HG03457 (cell line): ENCODE results near the gene ADCYAP1R1.

Source experiments
- ATAC-seq: cut with Tn5 transposase; IDR thresholded peaks from one replicate; pipeline ENCODE4 v1.9.1; 2021; ENCODE audit warnings: moderate number of reproducible peaks; ENCODE audit not compliant: unreplicated experiment

Gene ADCYAP1R1

DNA sequence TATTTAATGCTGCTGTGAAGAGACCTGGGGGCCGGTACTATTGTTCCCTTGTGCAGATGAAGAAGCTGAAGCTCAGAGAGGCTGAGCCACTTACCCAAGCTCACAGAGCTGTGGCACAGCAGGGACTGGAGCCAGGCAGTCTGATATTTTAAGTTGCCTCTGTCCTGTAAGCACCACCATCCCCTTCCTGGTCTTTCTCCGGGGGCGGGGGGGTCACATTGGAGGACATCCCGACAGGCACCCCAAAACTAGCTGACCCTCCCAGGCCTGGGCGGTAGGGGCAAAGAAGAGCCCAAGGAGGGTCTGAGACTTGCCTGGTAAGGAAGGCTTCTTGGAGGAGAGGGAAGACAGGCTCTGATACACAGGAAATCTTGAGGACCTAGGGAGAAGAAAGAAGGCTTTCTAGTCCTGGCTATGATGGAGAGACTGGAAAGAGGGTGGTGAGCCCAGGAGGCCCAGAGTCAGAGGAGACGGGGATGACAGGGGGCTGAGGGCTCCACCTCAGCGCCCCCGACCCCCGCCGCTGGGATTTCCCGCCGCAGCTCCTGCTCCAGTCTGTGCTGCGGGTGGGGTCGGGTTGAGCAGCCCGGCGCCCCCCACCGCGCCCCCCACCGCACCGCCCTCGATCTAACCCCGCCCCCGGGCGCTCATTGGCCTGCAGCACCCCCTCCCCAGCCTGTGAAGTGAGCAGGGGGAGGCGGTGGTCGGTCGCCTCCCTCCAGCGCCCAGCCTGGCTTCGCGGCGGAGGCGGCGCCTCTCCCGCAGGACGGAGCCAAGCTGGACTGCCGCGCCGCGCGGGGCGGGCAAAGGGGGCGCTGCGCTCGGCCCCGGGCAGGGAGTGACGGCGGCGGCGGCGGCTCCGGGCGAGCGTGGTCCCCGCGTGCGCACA lies at the start of gene ADCYAP1R1:
Gene ADCYAP1R1, plus strand, starts transcription at position 711 of the 889 bp plus-strand sequence. CDS start 10,957 bp downstream, outside the sequence.
- no peak for ATAC-seq

DNA sequence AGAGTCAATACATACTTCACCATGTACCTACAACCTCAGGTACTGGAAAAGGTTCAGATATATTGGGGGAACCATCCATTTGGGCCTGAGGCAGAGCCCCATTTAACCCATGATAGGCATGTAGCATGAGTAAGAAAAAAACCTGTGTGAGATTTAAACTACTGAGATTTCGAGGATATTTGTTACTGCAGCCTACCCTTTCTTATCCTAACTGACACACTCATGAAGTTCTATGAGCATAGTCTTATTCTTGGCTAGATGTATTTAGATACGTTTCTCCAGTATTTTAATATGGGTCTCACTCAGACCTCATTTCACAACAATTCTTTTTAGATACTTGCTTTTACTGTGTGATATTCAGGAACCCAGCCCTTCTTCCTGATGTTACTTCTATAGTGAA lies 49.0 kb upstream of the ADCYAP1R1 start:
- no peak for ATAC-seq

DNA sequence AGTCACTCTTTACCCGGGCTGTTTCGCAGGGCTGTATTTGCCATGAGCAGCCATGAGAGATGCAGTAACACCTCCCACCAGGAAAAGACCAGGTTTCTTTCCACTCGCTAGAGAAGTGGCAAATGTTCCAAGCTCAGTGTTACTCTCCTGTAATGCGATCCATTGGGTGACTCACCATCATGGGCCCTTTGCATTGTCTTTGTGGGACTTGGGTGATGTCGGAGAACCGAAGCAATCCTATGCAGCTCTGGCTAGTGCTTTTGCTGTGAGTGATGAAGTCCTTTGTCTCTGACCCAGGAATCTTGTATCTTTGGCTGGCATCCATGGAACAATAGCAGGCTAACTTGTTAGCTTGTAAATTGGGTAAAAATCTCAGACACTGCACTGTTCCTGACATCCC lies 48.4 kb upstream of the ADCYAP1R1 start:
- ATAC-seq, result no peak

DNA sequence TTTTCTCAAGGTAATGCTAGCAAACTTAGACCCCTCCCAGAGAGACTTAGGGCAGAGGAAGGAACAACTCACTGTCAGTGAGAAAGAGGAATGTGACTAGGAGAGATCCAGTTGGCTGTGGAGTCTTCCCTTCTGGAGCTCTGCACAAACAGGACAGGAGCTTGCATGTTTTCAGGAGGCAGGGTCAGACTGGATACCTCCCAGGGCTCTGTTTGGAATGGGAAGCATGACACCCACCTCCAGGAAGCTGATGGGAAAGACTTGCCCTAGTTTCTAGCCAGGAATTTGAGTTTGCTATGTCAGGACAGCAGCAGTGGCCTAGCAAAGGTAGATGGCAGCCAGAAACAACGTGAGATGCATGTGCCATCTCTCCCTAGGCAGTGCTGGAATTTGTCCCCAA lies 47.7 kb upstream of the ADCYAP1R1 start:
- no peak for ATAC-seq

DNA sequence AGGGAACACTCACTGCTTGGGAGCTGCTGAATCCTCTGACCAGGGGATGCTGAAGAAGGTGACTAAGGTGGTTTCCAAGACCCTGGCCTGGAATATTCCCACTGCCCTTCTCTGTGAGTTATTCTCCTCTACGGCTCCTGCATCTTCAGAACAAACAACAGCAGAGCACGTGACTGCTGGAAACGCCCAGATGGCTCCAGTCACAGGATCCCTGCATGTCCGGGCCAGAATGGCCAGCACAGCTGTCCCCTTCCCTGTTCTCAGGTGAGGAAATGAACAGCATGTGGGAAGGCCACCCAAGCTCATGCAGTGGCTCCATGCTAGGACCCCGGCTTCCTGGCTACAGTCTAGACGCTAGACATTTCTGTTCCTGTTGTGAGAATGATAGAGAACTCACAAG lies 45.3 kb upstream of the ADCYAP1R1 start:
- no peak for ATAC-seq

DNA sequence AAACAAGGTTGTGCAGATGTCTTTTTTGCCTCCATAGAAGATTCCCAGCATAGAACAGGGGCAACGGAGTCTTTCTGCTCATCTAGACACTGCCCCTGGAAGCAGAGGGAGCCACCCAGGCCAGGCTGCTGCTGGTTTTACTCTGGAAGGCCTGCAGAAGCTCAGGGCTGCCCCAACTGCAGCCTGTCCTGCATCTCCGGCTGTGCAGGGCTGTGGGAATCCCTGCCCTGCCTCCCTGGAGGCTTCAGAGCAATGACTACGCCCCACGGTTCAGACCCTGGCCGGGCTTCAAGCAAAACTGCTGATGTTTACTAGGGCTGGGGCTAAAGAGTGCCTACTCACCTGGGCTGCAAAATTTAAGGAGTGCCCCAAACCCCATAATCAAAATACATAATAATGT lies 44.5 kb upstream of the ADCYAP1R1 start:
- no peak for ATAC-seq

DNA sequence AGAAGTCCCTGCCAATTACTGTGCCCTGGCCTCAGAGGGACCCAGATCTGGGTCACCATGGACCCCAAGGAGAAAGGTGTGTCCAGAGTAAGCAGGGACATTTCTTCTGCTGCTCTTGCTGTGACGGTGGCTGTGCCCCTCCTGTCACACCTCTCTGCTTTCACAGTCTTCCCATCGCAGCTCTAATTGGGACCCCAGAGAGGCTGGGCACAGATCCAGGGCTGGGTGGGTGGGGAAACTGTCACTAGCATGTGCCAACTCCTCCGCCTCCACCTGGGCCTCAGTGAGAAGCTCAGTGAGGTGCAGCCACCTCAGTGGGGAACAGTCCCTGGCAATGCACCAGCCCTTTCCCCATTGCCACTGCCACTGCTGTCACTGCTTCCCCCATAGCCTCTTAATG lies 37.3 kb upstream of the ADCYAP1R1 start:
- ATAC-seq, result no peak

DNA sequence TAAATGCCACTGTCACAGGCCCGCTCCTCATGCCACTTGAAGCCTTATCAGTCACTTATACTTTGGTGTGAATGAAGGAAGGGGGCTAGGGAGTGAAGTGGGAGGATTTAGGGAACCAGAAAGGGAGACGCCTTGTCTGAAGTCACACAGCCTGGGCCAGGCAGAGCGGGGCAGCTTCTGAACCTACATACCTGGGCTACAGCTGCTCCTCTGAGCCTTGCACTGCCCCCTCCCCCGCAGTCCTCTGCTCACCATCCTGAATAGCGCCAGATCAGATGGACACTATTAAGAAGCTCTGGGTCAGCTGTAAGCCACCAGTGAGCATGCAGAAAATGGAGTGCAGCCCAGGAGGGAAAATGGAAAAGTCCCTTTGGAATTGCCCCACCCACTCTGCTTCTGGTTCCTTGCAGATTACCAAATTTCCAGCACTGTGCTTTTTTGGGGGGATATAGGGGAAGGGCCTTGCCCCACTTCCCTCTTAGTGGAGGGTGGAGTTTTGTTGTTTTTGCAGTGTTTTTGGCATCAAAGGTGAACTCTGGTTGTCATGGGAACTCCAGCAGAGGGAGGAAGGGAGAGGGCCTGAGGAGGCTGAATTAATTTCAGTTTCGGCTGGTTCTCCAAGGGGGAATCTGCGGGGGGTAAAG lies 35.0 kb upstream of the ADCYAP1R1 start:
- no peak for ATAC-seq

DNA sequence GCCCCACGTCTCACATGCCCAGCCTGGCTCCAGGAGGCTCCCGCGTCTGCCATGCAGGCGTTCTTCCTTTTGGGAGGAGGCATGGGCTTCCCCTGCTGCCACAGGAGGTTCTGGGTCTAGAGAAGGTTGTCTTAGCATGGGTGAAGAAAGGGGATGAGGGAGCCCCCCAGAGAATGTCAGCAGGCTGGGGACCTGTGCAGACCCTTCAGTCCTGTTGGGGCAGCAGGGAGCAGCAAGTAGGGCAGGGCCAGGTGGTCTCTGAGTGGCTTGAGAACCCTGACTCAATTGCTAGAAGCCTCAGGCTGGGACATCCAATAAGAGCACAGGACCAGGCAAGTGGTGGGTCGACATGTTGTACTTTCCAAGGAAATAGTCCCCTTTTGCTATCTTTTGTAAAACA lies 34.4 kb upstream of the ADCYAP1R1 start:
- no peak for ATAC-seq

DNA sequence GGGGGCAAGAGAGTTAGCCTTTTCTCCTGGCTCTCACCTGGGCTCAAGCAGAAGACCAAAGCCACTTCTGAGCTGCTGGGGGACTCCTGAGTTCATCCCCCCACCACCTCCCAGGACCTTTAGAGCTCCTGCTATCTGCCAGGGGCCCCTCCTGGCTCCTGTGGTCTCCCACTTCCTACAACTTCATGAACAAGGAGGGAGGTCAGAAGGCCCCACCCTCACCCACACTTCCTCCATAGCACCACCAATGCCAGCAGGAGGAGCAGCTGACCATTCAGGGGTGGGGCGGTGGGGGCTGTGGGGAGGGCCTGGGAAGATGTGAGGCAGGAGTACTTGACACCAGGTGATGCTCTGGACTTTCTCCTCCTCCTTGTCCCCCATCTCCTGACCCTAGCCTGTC lies 32.6 kb upstream of the ADCYAP1R1 start:
- no peak for ATAC-seq

DNA sequence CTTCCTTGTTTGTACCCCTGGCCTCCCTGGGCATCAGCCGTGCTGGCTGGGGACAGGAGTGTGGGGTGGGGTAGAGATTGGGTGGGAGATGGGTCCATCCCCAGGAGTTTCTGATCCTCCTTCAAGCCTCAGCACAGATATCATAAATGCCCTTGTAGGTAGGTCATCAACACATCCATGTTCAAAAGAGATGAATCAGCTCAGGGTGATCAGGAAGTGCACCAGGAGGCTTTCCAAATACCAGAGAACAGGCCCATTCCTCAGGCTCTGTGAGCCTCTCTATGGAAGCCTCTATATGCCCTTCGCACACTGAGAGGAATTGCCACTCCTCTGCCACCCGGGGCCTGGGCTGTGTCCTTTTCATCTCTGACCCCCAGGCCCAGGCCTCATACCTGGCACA lies 31.9 kb upstream of the ADCYAP1R1 start:
- ATAC-seq, result no peak

DNA sequence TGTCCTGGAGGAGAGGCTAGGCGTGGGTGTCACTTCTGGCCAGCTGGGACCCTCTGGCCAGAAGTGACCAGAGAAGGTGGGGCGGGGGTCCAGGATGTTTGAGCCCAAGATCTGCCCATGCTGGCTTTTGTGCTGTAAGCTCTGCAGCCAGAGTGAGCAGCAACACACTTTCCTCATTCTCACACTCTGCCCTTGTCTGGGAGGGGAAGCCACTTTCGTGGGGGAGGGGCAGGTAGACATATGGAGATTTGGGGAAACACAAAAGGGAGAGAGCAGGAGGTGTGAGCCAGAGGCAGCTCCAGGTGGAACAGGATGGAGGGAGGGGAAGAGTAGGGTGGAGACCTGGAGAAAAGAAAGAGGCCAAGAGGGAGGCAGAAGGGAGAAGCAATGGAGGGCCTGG lies 31.5 kb upstream of the ADCYAP1R1 start:
- no peak for ATAC-seq

DNA sequence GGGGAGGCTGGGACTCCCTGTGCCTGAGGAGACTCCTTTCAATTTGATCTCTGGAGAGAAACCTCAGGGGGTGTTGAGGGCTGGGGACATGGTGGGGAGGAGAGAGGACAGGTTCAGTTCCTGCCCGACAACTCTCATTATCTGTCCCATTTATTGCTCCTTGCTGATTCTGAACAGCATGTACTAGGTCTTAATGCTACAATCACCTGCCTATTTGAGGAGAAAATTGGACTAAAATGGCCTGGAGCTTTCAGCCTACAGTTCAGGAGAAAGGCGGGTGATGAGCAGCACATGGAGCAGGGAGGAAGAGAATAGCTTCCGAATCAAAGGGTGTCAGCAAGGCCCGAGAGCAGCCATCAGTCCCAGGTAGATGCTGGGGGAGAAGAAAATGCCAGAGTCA lies 30.0 kb upstream of the ADCYAP1R1 start:
- ATAC-seq, result no peak

DNA sequence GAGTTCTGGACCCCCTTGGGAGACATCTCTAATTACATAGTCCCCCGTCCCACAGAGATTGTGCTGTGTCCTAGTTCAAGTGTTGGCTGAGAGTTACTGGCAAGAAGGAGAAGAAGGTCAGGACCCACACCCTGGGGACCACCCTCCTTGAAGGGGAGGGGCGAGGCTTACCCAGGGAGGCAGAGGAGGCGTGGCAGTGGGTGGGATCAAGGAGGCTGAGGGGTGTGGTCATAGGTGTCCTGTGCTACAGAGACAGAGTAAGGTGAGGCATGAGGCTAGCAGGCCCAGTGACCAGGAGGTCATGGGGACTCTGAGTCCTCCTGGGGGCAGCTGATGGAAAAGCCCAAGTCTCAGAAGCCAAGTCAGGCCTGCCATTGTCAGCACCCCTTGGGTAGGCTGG lies 29.4 kb upstream of the ADCYAP1R1 start:
- ATAC-seq, result no peak

DNA sequence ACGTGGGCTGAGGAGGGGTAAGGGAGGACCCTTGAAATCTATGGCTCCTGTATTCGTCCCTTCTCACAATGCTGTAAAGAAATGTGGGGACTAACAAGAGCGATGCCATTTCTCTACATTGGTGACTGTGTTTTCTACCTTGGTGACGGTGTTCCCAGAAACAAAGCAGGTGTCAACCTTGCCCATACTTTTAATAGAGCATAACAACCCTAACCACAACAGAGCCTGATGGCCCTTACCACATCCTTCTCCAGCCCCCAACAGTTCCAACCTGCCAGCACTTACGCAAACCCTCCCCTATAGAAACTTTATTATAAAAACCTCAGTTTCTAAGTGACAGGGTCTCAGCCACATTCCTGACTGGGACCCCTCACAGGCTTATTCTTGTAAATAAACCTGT lies 28.2 kb upstream of the ADCYAP1R1 start:
- no peak for ATAC-seq

DNA sequence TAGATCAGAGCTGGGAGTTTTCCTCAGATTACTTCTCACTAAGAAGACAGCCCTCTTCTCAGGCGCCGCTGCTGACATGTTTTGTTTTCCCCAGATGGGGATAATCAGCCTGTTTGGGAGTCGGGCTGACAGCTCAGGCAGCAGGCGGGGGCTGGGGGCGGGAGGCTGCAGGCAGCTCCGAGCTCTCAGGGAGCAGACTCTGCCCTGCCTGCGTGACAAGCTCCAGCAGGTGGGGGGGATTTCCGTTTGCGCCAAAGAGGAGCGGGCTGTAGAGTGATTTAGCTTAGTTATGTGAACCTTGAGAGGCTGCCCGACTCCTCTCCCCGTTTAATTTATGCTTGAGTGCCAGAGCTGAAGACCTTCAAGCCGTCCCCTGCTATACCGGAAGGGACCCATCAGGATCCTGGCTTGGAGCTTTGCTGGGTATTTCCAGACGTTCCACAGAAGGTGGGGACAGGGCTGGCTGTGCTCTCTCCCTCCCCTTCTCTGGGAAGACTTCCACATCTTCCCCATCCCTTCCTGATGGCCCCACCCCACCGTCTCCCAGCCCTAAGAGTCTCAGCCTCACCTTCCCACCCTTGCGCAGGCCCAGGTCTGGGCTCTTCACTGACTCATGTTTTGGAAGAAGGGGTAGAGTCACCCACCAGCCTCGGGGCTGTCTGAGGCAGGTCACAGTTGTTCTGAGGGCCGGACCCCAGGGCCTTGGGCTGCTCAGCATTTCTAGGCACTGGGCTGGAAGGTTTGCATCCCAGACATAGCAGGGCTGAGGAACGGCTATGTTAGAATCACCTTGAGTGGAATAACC lies 24.7 kb upstream of the ADCYAP1R1 start:
- ATAC-seq, result no peak

DNA sequence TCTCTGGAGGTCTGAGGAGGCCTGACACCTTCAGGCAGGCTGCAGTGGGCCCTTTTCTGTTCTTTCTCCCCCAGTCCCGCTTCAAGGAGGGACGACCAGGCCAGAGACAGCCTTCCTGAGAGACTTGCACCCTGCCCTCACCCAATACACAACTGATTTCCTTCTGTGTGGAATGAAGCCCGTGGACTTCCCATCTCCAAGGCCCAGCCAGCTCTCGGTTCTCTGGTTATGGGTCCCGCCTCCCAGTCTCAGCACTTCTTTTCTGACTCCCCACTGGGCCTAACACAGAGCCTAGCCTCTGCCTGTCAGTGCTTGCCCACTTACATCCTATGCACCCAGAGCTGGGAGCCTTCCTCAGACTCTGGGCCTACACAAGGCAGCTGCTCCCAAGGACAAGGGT lies 24.1 kb upstream of the ADCYAP1R1 start:
- no peak for ATAC-seq

DNA sequence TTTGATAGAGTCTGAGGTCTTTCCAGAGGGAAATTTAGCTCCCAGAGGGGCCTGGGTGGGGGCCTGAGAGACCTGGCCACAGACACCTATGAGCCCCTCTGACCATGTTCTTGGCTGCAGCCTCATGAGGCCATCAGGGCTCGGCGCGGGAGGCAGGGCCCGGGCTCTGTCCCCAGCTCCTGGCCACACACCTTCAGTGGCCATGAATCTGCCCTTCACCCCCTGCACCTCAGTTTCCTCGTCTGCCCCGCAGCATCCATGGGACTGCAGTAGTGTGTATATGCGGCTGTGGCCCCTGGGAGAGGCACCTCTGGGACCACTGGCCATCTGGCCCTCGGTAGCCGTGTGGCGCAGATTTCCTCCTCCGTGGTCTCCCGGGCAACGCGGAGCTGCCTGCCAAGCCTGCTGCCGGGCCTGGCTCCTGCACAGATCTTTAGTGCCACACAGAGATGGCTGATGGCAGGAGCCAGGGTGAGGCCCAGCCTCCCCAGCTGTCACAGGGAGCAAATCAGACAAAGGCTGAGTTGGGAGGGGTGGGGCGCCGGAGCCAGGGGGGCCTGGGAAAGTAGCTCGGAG lies 23.6 kb upstream of the ADCYAP1R1 start:
- no peak for ATAC-seq

DNA sequence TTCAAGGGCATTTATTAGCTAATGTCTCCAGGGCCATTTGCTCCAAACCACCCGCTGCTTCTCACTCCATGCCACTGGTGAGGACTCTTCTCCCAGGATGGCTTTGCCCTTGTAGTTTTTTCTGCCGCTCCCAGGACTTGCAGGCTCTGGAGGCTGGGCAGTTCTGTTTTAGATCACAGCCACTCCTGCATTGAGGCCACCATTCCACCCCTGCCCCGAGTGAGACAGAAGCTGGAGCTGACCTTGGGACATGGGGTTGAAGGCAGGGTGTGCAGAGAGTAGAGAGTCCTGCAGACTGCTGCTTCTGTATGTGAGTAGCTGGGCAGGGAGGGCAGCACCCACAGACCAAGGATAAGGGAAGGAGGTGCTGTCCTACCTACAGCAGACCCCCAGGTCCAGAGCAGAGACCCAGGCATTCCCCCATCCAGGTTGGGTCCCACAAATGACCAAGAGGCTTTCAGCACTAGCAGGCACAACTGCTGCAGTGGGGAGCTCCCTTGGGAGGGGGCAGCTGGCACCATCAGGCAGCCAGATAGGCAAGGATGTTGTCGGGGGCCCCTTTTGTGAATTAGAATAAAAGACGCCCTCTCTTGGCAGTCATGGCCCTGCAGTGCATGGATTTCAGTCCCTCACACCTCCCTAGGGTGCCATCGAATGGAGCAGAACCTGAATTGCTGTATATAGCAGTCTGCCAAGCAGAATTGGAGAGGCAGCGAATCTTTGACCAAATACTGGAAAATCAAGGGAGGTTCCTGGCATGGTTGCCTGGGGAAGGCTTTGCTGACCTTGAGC lies 22.7 kb upstream of the ADCYAP1R1 start:
- no peak for ATAC-seq

DNA sequence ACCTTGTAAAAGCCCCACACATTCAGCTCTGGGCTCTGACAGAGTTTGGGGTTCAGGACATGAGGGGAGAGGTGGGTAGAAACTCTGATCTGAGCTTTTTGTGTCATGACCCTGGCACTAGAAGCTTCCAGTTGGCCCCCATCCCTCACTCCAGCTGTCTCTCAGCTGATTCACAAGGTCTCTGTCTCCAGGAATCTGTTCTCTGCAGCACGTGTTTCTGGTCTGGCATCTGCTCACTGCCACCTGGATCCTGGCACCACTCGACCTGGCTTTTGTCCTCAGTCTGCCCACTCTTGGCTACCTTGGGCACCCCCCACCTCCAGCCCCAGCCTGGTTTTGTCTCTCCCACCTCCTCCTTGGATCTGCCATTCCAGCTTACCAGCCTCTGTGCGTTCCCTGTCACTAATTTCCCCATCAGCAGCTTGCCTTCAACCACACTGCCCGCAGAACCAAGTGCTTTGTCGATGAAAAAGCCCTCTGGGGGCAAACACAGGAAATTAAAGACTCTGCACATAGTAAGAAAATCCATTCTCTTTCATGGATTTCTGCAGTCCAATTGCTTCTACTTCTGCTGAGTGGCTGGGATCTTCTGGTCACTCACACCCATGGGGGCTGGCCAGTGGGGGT lies 18.3 kb upstream of the ADCYAP1R1 start:
- ATAC-seq, result no peak
